Fibroblast of upper back skin (primary cell): ENCODE measurements around the gene RPL36.
"Not testable (repeated sequence)": the region's sequence is repeated elsewhere in the genome, so short reads cannot be mapped to it uniquely, and the experiment has no call there.

Source experiments
- DNase-seq: peaks from one replicate; pipeline ENCODE4 v3.0.0-alpha.2; 2013

Gene RPL36

GRCh38 chr19:5691822-5692722 lies 2.0 kb downstream of the RPL36 start:
- DNase-seq = no peak

GRCh38 chr19:5692723-5693194 lies 2.7 kb downstream of the RPL36 start:
- DNase-seq = no peak

GRCh38 chr19:5693195-5694166 lies 3.4 kb downstream of the RPL36 start:
- no peak for DNase-seq

- no peak for DNase-seq
Measured at GRCh38 chr19:5694167-5694955, 4.3 kb downstream of the RPL36 start.

- no peak for DNase-seq
Measured at GRCh38 chr19:5694956-5695648, 5.0 kb downstream of the RPL36 start.

GRCh38 chr19:5695649-5696195 lies 5.6 kb downstream of the RPL36 start:
- DNase-seq = no peak

GRCh38 chr19:5696196-5697021 lies 6.3 kb downstream of the RPL36 start:
- DNase-seq = no peak

- DNase-seq = no peak
Measured at GRCh38 chr19:5697022-5697889, 7.2 kb downstream of the RPL36 start.

- DNase-seq = no peak
Measured at GRCh38 chr19:5697890-5698634, 8.0 kb downstream of the RPL36 start.

GRCh38 chr19:5698635-5699422 lies 8.7 kb downstream of the RPL36 start:
- no peak for DNase-seq

GRCh38 chr19:5700455-5701092 lies 10.5 kb downstream of the RPL36 start:
- DNase-seq = no peak

GRCh38 chr19:5702053-5702410 lies 11.9 kb downstream of the RPL36 start:
- DNase-seq = not testable (repeated sequence)

GRCh38 chr19:5703819-5704818 lies 14.0 kb downstream of the RPL36 start:
- no peak for DNase-seq

GRCh38 chr19:5705552-5705951 lies 15.5 kb downstream of the RPL36 start:
- DNase-seq = no peak

GRCh38 chr19:5706876-5707573 lies 16.9 kb downstream of the RPL36 start:
- DNase-seq = no peak
